CD4-positive, alpha-beta T cell treated with Interleukin-15 for 4 hours (primary cell): ENCODE measurements around the gene MACROD2.

ENCODE experiments used
- DNase-seq: peaks from one replicate; pipeline ENCODE4 v3.0.0-alpha.2; 2020; ENCODE audit warnings: low spot score

MACROD2 gene

GRCh38 chr20:14820771-14821170, 825.5 kb downstream of the MACROD2 start:
- DNase-seq: no peak

GRCh38 chr20:14821251-14821650, 825.9 kb downstream of the MACROD2 start:
- DNase-seq: no peak

- no peak for DNase-seq
Observed at GRCh38 chr20:14824996-14825395, 829.7 kb downstream of the MACROD2 start.

GRCh38 chr20:14826543-14827313, 831.4 kb downstream of the MACROD2 start:
- DNase-seq: no peak

GRCh38 chr20:14828459-14828858, 833.1 kb downstream of the MACROD2 start:
- DNase-seq: no peak

GRCh38 chr20:14829906-14830305, 834.6 kb downstream of the MACROD2 start:
- no peak for DNase-seq

GRCh38 chr20:14830466-14830865, 835.1 kb downstream of the MACROD2 start:
- DNase-seq: no peak

GRCh38 chr20:14830899-14831298, 835.6 kb downstream of the MACROD2 start:
- no peak for DNase-seq

- DNase-seq: no peak
Observed at GRCh38 chr20:14832630-14833029, 837.3 kb downstream of the MACROD2 start.

- DNase-seq: no peak
Observed at GRCh38 chr20:14838663-14839628, 843.6 kb downstream of the MACROD2 start.

- no peak for DNase-seq
Observed at GRCh38 chr20:14845199-14846160, 850.2 kb downstream of the MACROD2 start.

GRCh38 chr20:14848806-14849205, 853.5 kb downstream of the MACROD2 start:
- DNase-seq: no peak

GRCh38 chr20:14853079-14853478, 857.8 kb downstream of the MACROD2 start:
- no peak for DNase-seq

GRCh38 chr20:14855171-14855570, 859.9 kb downstream of the MACROD2 start:
- DNase-seq: no peak

- no peak for DNase-seq
Observed at GRCh38 chr20:14859627-14860026, 864.3 kb downstream of the MACROD2 start.

- DNase-seq: no peak
Observed at GRCh38 chr20:14860410-14860814, 865.1 kb downstream of the MACROD2 start.

- no peak for DNase-seq
Observed at GRCh38 chr20:14861028-14861699, 865.8 kb downstream of the MACROD2 start.

GRCh38 chr20:14865169-14865568, 869.9 kb downstream of the MACROD2 start:
- no peak for DNase-seq

- DNase-seq: no peak
Observed at GRCh38 chr20:14865731-14866130, 870.4 kb downstream of the MACROD2 start.

GRCh38 chr20:14866841-14867514, 871.7 kb downstream of the MACROD2 start:
- no peak for DNase-seq
